B cell (primary cell): ENCODE results near the gene TMEM108. TPM values are rescaled to one million over a fixed set of nuclear protein-coding genes. Genes with fewer than 3 reads are reported as not detected.

Experiments
- ATAC-seq: fragments of 200-7000 bp; cut with Tn5 transposase; one replicate; pipeline ENCODE4 v1.10.0; 2021; ENCODE audit warnings: low read depth, mild to moderate bottlenecking, moderate number of reproducible peaks, moderate library complexity
- CTCF ChIA-PET: fragments of 350-600 bp; sonication (Branson Sonifier 250); formaldehyde crosslinking; loops from one replicate; lab custom pipeline; 2021; ENCODE audit warnings: antibody characterized with exemption, inconsistent platforms; lab: Charles Lee
- POLR2A ChIA-PET: fragments of 350-600 bp; sonication (Branson Sonifier 250); formaldehyde crosslinking; loops from one replicate; lab custom pipeline; 2021; ENCODE audit warnings: antibody characterized with exemption; lab: Charles Lee
- DNase-seq: peaks from one replicate; pipeline ENCODE4 v3.0.0; 2013
- H2AFZ ChIP-seq: 2 replicates; pipeline ENCODE4 v1.6.1; 2012; ENCODE audit warnings: mild to moderate bottlenecking, low read depth, low read length; ENCODE audit not compliant: insufficient read depth, poor library complexity, severe bottlenecking
- H3K27ac ChIP-seq, 2 donors: 1 replicate in 1 of 2; 2 replicates in 1 of 2; pipeline ENCODE4 v1.5.1; 2012 to 2013; ENCODE audit warnings: low read length in 2 of 2, mild to moderate bottlenecking in 2 of 2, moderate library complexity in 1 of 2
- H3K27me3 ChIP-seq, 4 experiments: fragments of 200-600 bp in 1 of 4; sonication (generic) in 1 of 4; replicated peaks in 1 of 4; 1 replicate in 2 of 4; 2 replicates in 2 of 4; pipeline versions ENCODE4 v1.6.1 to v1.7.0; 2013 to 2016; ENCODE audit warnings: low read length in 3 of 4, mild to moderate bottlenecking in 2 of 4, mixed read lengths in 1 of 4, moderate library complexity in 1 of 4; ENCODE audit not compliant: insufficient read depth in 4 of 4, control insufficient read depth in 3 of 4; ENCODE audit errors: control extremely low read depth in 1 of 4
- H3K36me3 ChIP-seq, 2 experiments: replicated peaks in 1 of 2; 1 replicate in 1 of 2; 2 replicates in 1 of 2; pipeline versions ENCODE4 v1.6.1 to v1.7.1; 2013; ENCODE audit warnings: low read length in 1 of 2; ENCODE audit not compliant: insufficient read depth in 2 of 2, control insufficient read depth in 1 of 2; ENCODE audit errors: control extremely low read depth in 1 of 2, extremely low read depth in 1 of 2
- H3K4me1 ChIP-seq, 2 donors: fragments of 200-600 bp in 1 of 2; sonication (generic) in 1 of 2; 1 replicate in 1 of 2; 2 replicates in 1 of 2; pipeline versions ENCODE4 v1.5.1 to v1.6.1; 2013 to 2017; ENCODE audit warnings: low read length in 2 of 2; ENCODE audit not compliant: control insufficient read depth in 2 of 2, insufficient read depth in 2 of 2
- H3K4me2 ChIP-seq: replicated peaks from 2 replicates; pipeline ENCODE3; 2012; ENCODE audit warnings: mild to moderate bottlenecking, low read depth, low read length; ENCODE audit not compliant: poor library complexity, severe bottlenecking
- H3K4me3 ChIP-seq, 5 experiments: fragments of 200-600 bp in 1 of 5; sonication (generic) in 1 of 5; 1 replicate in 3 of 5; 2 replicates in 2 of 5; pipeline versions ENCODE4 v1.5.1 to v1.7.0; 2011 to 2016; ENCODE audit warnings: low read length in 4 of 5, mild to moderate bottlenecking in 4 of 5, low read depth in 2 of 5, control low read depth in 1 of 5, moderate library complexity in 1 of 5; ENCODE audit not compliant: insufficient read depth in 1 of 5; ENCODE audit errors: control extremely low read depth in 1 of 5, extremely low read depth in 1 of 5
- H3K79me2 ChIP-seq: fragments of 200-600 bp; sonication (generic); one replicate; pipeline ENCODE4 v1.6.0; 2016; ENCODE audit warnings: low read length; ENCODE audit not compliant: control insufficient read depth, insufficient read depth
- H3K9ac ChIP-seq: fragments of 200-600 bp; sonication (generic); 2 replicates; pipeline ENCODE4 v1.6.1; 2017; ENCODE audit warnings: mild to moderate bottlenecking, low read length, moderate library complexity
- H3K9me3 ChIP-seq, 3 donors: one replicate each; pipeline versions ENCODE4 v1.6.1 to v1.7.1; 2013; ENCODE audit warnings: low read length in 2 of 3; ENCODE audit not compliant: control insufficient read depth in 2 of 3, insufficient read depth in 1 of 3; ENCODE audit errors: control extremely low read depth in 1 of 3
- H4K20me1 ChIP-seq: 2 replicates; pipeline ENCODE4 v1.6.0; 2012; ENCODE audit warnings: mild to moderate bottlenecking, low read length; ENCODE audit not compliant: insufficient read depth, control insufficient read depth, poor library complexity, severe bottlenecking
- H3K27ac Mint-ChIP-seq: one replicate; pipeline ENCODE4 v1.8.0; 2021; ENCODE audit warnings: mixed read lengths
- H3K27me3 Mint-ChIP-seq: one replicate; pipeline ENCODE4 v1.8.0; 2021; ENCODE audit warnings: mixed read lengths
- H3K4me1 Mint-ChIP-seq: one replicate; pipeline ENCODE4 v1.8.0; 2021; ENCODE audit warnings: mixed read lengths
- H3K4me3 Mint-ChIP-seq: one replicate; pipeline ENCODE4 v1.8.0; 2021; ENCODE audit warnings: mixed read lengths
- H3K9me3 Mint-ChIP-seq: one replicate; pipeline ENCODE4 v1.8.0; 2022; ENCODE audit warnings: mixed read lengths; ENCODE audit not compliant: insufficient read depth
- EZH2 ChIP-seq: IDR thresholded peaks from 2 replicates; pipeline ENCODE4 v1.6.1; 2012; ENCODE audit warnings: borderline replicate concordance, low read depth, mild to moderate bottlenecking, moderate library complexity, low read length; ENCODE audit not compliant: insufficient read depth, poor library complexity, severe bottlenecking
- WGBS: methylation state at CpG from one replicate; pipeline ENCODE4 v1.1.5; 2013; ENCODE audit warnings: missing lambda C conversion rate; ENCODE audit not compliant: insufficient coverage; 5-methylcytosine and 5-hydroxymethylcytosine counted together
- intact Hi-C: fragments of 100-400 bp; cut with micrococcal nuclease; formaldehyde crosslinking; loops from one replicate; pipeline ENCODE4 v1.10.0; 2022
- polyA plus RNA-seq: library from polyadenylated mRNA; depleted of rRNA; stranded (reverse); fragments of >200 nt; gene quantifications from 2 replicates; pipeline ENCODE4 v1.2.3, GENCODE V29; 2012
- total RNA-seq, 2 donors: library from RNA; stranded (reverse); fragments of 120-200 nt in 1 of 2; gene quantifications; 1 replicate in 1 of 2; 2 replicates in 1 of 2; pipeline versions ENCODE4 v1.2.3 to v1.2.4, GENCODE V29; 2013 to 2022
- TF ChIP-seq, protein P1 (sequence below): fragments of 200-600 bp; IDR thresholded peaks from one replicate; pipeline ENCODE4 v1.8.0; 2022; ENCODE audit warnings: antibody characterized with exemption, mild to moderate bottlenecking

The TMEM108 gene
- total and polyA plus RNA-seq, 2 donors (not counting 1 experiment from before 2014, with no cell fraction given): not detected

DNA sequence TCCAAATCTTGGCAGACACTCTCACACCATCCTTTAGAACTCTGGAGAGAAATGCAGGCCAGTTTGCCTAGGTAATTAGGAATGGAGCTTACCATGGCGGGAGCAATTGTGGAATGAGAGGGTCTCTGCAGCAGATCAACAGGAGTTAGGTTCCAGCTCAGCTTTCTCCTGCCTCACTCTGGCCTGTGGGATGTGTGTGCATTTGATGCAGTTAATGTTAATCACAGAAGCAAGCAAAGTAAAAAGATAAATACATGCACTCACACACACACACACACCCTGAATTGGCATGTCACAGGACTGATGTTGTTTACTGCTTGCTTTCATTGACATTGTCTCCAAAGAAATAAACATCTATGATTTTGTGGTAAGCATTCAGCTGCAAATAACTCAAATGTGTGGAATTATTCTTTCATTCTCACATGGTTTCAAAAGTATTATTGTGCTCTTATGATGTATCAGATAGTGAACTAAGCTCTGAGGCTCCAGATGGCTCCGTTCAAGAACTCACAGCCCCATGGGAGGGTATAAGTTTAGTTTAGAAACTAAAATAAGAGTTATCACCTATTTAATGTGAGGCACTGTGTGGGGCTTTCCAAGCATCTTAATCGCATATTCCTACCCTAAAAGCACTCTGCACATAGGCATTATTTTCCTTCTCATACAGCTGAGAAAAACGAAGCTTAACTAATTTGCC is 330.3 kb downstream of the TMEM108 start:
- ATAC-seq: no peak
- H3K27me3 Mint-ChIP-seq: peaks cover 9% of the 10 kb centered on the region
- H4K20me1 ChIP-seq: no peaks in the 10 kb centered on the region
- POLR2A ChIA-PET: no interaction called here
- H3K4me3 Mint-ChIP-seq: no peak overlapping the region
- no peak overlapping the region for H3K4me3 ChIP-seq
- H2AFZ ChIP-seq: no peak overlapping the region
- H3K36me3 ChIP-seq: no peaks in the 10 kb centered on the region
- H3K9me3 ChIP-seq: no peaks in the 10 kb centered on the region
- no peak overlapping the region for H3K27ac ChIP-seq
- H3K27me3 ChIP-seq: peaks cover 0 to 11% (median 0%) of the 10 kb centered on the region in 4 experiments
- no peak overlapping the region for H3K9ac ChIP-seq
- CTCF ChIA-PET: no interaction called here
- H3K79me2 ChIP-seq: no peaks in the 10 kb centered on the region
- 77% methylated on average over 2 of the region's 4 CpGs for WGBS
- no peaks in the 10 kb centered on the region for H3K9me3 Mint-ChIP-seq
- no peak overlapping the region for H3K4me2 ChIP-seq
- intact Hi-C loops: no loop called here
- no peaks in the 10 kb centered on the region for H3K4me1 Mint-ChIP-seq
- TF ChIP-seq EZH2: no peak
- TF ChIP-seq, protein P1, sequence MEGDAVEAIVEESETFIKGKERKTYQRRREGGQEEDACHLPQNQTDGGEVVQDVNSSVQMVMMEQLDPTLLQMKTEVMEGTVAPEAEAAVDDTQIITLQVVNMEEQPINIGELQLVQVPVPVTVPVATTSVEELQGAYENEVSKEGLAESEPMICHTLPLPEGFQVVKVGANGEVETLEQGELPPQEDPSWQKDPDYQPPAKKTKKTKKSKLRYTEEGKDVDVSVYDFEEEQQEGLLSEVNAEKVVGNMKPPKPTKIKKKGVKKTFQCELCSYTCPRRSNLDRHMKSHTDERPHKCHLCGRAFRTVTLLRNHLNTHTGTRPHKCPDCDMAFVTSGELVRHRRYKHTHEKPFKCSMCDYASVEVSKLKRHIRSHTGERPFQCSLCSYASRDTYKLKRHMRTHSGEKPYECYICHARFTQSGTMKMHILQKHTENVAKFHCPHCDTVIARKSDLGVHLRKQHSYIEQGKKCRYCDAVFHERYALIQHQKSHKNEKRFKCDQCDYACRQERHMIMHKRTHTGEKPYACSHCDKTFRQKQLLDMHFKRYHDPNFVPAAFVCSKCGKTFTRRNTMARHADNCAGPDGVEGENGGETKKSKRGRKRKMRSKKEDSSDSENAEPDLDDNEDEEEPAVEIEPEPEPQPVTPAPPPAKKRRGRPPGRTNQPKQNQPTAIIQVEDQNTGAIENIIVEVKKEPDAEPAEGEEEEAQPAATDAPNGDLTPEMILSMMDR: no peak
- no peaks in the 10 kb centered on the region for H3K4me1 ChIP-seq
- H3K27ac Mint-ChIP-seq: no peak overlapping the region
- DNase-seq: no peak

DNA sequence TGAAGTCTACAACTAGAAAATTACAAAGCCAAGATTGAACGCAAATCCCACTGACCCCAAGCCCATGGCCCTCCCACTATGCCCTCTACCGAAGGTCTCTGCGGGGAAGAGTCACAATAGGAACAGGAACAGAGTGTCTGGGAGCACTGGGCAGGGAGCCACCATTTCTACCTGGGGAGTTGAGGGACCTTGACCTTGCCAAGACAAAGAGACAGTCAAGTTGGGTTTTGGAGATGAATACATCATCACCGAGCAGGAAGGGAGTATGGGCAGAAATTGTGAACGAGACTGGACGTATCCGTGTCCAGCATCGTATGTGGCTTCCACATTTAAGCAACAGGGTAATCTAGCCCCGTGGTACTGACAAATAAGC is 330.9 kb downstream of the TMEM108 start:
- ChIA-PET CTCF (no interaction called here), POLR2A (no interaction called here)
- H3K9me3 Mint-ChIP-seq: no peaks in the 10 kb centered on the region
- Histone ChIP-seq H3K9me3 (no peaks in the 10 kb centered on the region), H3K4me1 (no peaks in the 10 kb centered on the region), H3K4me2 (no peak overlapping the region), H2AFZ (no peak overlapping the region), H3K27me3 (peaks cover 0 to 11% (median 0%) of the 10 kb centered on the region in 4 experiments), H3K79me2 (no peaks in the 10 kb centered on the region), H3K36me3 (no peaks in the 10 kb centered on the region), H3K27ac (no peak overlapping the region), H3K4me3 (no peak overlapping the region), H4K20me1 (no peaks in the 10 kb centered on the region), H3K9ac (no peak overlapping the region)
- H3K4me1 Mint-ChIP-seq: no peaks in the 10 kb centered on the region
- intact Hi-C loops: no loop called here
- no peak for DNase-seq
- 91% methylated on average over 9 of the region's 9 CpGs for WGBS
- no peak for ATAC-seq
- no peak overlapping the region for H3K27ac Mint-ChIP-seq
- TF ChIP-seq EZH2: no peak
- TF ChIP-seq, protein P1: no peak
- H3K4me3 Mint-ChIP-seq: no peak overlapping the region
- peaks cover 9% of the 10 kb centered on the region for H3K27me3 Mint-ChIP-seq
